Kidney (tissue), 14 donors: ENCODE measurements around the gene COL9A2. TPM values are rescaled to one million over a fixed set of nuclear protein-coding genes. Genes with fewer than 3 reads are reported as not detected.

ENCODE experiments used
- DNase-seq, 5 donors: peaks; one replicate each; pipeline ENCODE4 v3.0.0-alpha.2; 2013 to 2020
- FAIRE-seq: peaks from 2 replicates; lab custom pipeline; 2012; peaks lifted over from hg19 to GRCh38; lab: Jason Lieb, UNC
- H3K27ac ChIP-seq, 2 donors: one replicate each; pipeline ENCODE4 v1.7.0; 2013; ENCODE audit warnings: low read depth in 2 of 2, low read length in 2 of 2, inconsistent platforms in 1 of 2
- H3K27me3 ChIP-seq: one replicate; pipeline ENCODE4 v1.7.1; 2013; ENCODE audit warnings: low read length, inconsistent platforms; ENCODE audit not compliant: control insufficient read depth, insufficient read depth
- H3K36me3 ChIP-seq, 3 donors: one replicate each; pipeline versions ENCODE4 v1.7.0 to v1.7.1; 2013; ENCODE audit warnings: low read length in 3 of 3, control low read depth in 1 of 3, inconsistent platforms in 1 of 3; ENCODE audit not compliant: insufficient read depth in 3 of 3, control insufficient read depth in 2 of 3
- H3K4me1 ChIP-seq, 3 donors: one replicate each; pipeline versions ENCODE4 v1.7.0 to v1.7.1; 2013; ENCODE audit warnings: low read length in 3 of 3, inconsistent platforms in 1 of 3, low read depth in 1 of 3; ENCODE audit not compliant: control insufficient read depth in 2 of 3, insufficient read depth in 2 of 3
- H3K4me3 ChIP-seq, 3 donors: one replicate each; pipeline versions ENCODE4 v1.7.0 to v1.8.1; 2013; ENCODE audit warnings: low read length in 3 of 3, control low read depth in 1 of 3, inconsistent platforms in 1 of 3
- H3K9ac ChIP-seq, 3 donors: one replicate each; pipeline versions ENCODE4 v1.7.0 to v1.7.1; 2013; ENCODE audit warnings: low read length in 3 of 3, control low read depth in 1 of 3, inconsistent platforms in 1 of 3
- H3K9me3 ChIP-seq, 3 donors: one replicate each; pipeline versions ENCODE4 v1.7.0 to v1.7.1; 2013; ENCODE audit warnings: low read length in 3 of 3, control low read depth in 1 of 3, inconsistent platforms in 1 of 3; ENCODE audit not compliant: control insufficient read depth in 2 of 3, insufficient read depth in 1 of 3
- intact Hi-C: fragments of 100-400 bp; cut with DNase I; formaldehyde crosslinking; loops from one replicate; pipeline ENCODE4 v1.11.1; 2022
- polyA plus RNA-seq: library from polyadenylated mRNA; stranded (reverse); fragments of 350-450 nt; fragmentation: Illumina TruSeq; extraction: RNeasy Lipid Tissue Mini Kit (QIAGEN cat#74804); gene quantifications from one replicate; pipeline ENCODE4 v1.2.3, GENCODE V29; 2014; ENCODE audit warnings: low read depth, low replicate concordance; ENCODE audit not compliant: insufficient read depth
- total RNA-seq: library from RNA; stranded (reverse); fragmentation: NEBNext Ultra II Directional; extraction: Animal tissue kit (Norgen Biotek cat#: 25700); gene quantifications from one replicate; pipeline ENCODE4 v1.2.1, GENCODE V29; 2021
- TF ChIP-seq, protein P1 (sequence below): IDR thresholded peaks from 3 replicates; pipeline ENCODE4 v1.5.1; 2012; ENCODE audit warnings: mild to moderate bottlenecking, moderate library complexity, borderline replicate concordance; ENCODE audit not compliant: insufficient read depth; ENCODE audit errors: extremely low read depth
- donor health status: control.
- donor health status: control.
- donor health status: control.
- donor health status: control.
- donor health status: control.
- donor health status: DM: yes; HTN: yes; CAD: no.
- donor health status: Normal renal cell carcinoma (clear cell type).

The COL9A2 gene
- total and polyA plus RNA-seq, 2 donors from 2014 or later = 13.8 to 16.6 TPM

- TF ChIP-seq, protein P1, sequence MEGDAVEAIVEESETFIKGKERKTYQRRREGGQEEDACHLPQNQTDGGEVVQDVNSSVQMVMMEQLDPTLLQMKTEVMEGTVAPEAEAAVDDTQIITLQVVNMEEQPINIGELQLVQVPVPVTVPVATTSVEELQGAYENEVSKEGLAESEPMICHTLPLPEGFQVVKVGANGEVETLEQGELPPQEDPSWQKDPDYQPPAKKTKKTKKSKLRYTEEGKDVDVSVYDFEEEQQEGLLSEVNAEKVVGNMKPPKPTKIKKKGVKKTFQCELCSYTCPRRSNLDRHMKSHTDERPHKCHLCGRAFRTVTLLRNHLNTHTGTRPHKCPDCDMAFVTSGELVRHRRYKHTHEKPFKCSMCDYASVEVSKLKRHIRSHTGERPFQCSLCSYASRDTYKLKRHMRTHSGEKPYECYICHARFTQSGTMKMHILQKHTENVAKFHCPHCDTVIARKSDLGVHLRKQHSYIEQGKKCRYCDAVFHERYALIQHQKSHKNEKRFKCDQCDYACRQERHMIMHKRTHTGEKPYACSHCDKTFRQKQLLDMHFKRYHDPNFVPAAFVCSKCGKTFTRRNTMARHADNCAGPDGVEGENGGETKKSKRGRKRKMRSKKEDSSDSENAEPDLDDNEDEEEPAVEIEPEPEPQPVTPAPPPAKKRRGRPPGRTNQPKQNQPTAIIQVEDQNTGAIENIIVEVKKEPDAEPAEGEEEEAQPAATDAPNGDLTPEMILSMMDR = no peak
- no peak for DNase-seq
- Histone ChIP-seq H3K4me1 (no peaks in the 10 kb centered on the region), H3K4me3 (no peak overlapping the region), H3K27ac (no peak overlapping the region), H3K9ac (no peak overlapping the region), H3K9me3 (peaks cover 0 to 3% (median 0%) of the 10 kb centered on the region in 3 donors), H3K36me3 (no peaks in the 10 kb centered on the region), H3K27me3 (no peaks in the 10 kb centered on the region)
- no peak for FAIRE-seq
- intact Hi-C loops = no loop called here
Measured at GRCh38 chr1:40360631-40361030, 43.5 kb upstream of the COL9A2 start.

- no peaks in the 10 kb centered on the region for H3K4me1 ChIP-seq
- H3K4me3 ChIP-seq = no peak overlapping the region
- TF ChIP-seq, protein P1 = no peak
- H3K27me3 ChIP-seq = no peaks in the 10 kb centered on the region
- H3K27ac ChIP-seq = no peak overlapping the region
- DNase-seq (no peak), FAIRE-seq (no peak)
- intact Hi-C loops = no loop called here
- no peak overlapping the region for H3K9ac ChIP-seq
- H3K9me3 ChIP-seq = peaks cover 0 to 3% (median 0%) of the 10 kb centered on the region in 3 donors
- H3K36me3 ChIP-seq = no peaks in the 10 kb centered on the region
Measured at GRCh38 chr1:40357625-40358024, 40.5 kb upstream of the COL9A2 start.

- DNase-seq (no peak), FAIRE-seq (no peak)
- Histone ChIP-seq H3K9ac (no peak overlapping the region), H3K4me3 (no peak overlapping the region), H3K27ac (no peak overlapping the region), H3K9me3 (peaks cover 0 to 3% (median 0%) of the 10 kb centered on the region in 3 donors), H3K27me3 (no peaks in the 10 kb centered on the region), H3K36me3 (no peaks in the 10 kb centered on the region), H3K4me1 (no peaks in the 10 kb centered on the region)
- TF ChIP-seq, protein P1 = no peak
- intact Hi-C loops = no loop called here
Measured at GRCh38 chr1:40353082-40353481, 36.0 kb upstream of the COL9A2 start.

DNA sequence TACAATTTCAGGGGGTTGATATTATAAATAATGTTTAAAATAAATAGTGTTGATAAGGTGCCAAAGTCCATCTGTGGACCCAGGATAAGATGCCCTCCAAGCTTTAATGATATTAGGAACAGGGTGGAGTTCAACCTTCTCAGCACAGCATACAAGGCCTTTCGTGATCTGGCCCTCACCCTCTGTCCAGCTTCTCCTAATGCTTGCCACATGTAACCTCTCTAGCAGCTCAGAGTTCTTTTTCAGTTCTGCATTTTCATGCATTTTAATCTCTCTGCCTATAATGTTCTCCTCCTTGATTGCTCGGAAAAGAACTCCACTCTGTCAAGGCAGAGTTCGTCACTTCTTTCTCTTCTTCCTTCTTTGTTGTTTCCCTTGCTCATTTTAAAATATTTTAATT lies 35.0 kb upstream of the COL9A2 start:
- H3K36me3 ChIP-seq = no peaks in the 10 kb centered on the region
- no peak overlapping the region for H3K4me3 ChIP-seq
- H3K4me1 ChIP-seq = no peaks in the 10 kb centered on the region
- no peak overlapping the region for H3K27ac ChIP-seq
- intact Hi-C loops = no loop called here
- FAIRE-seq (no peak), DNase-seq (no peak)
- TF ChIP-seq, protein P1 = no peak
- no peaks in the 10 kb centered on the region for H3K27me3 ChIP-seq
- H3K9me3 ChIP-seq = no peaks in the 10 kb centered on the region
- no peak overlapping the region for H3K9ac ChIP-seq
